H1 (cell line): ENCODE measurements around the gene GALNT17. TPM values are rescaled to one million over a fixed set of nuclear protein-coding genes. Genes with fewer than 3 reads are reported as not detected.
"Not testable (repeated sequence)": the region's sequence is repeated elsewhere in the genome, so short reads cannot be mapped to it uniquely, and the experiment has no call there.

Source experiments
- CTCF ChIA-PET: fragments of 300-600 bp; sonication (Branson Sonifier 250); formaldehyde crosslinking; loops from one replicate; lab custom pipeline; 2021; ENCODE audit not compliant: partially characterized antibody; lab: Charles Lee
- POLR2A ChIA-PET: fragments of 300-600 bp; sonication (Branson Sonifier 250); formaldehyde crosslinking; loops from one replicate; lab custom pipeline; 2021; ENCODE audit warnings: inconsistent platforms; ENCODE audit not compliant: partially characterized antibody; lab: Charles Lee
- DNase-seq, 2 experiments: peaks; one replicate each; pipeline versions ENCODE4 v3.0.0 to v3.0.0-alpha.2; 2010 to 2022; ENCODE audit warnings: low spot score in 2 of 2, low read depth in 1 of 2, mixed read lengths in 1 of 2
- FAIRE-seq: peaks from 2 replicates; lab custom pipeline; 2011; peaks lifted over from hg19 to GRCh38; lab: Jason Lieb, UNC
- H2AFZ ChIP-seq: 2 replicates; pipeline ENCODE4 v1.8.1; 2012; ENCODE audit warnings: low read length, inconsistent platforms
- H2AK5ac ChIP-seq: 2 replicates; pipeline ENCODE4 v1.6.1; 2013; ENCODE audit warnings: low read depth, low read length
- H2BK120ac ChIP-seq: replicated peaks from 2 replicates; pipeline ENCODE3; 2013; ENCODE audit warnings: low read depth, low read length, inconsistent platforms
- H2BK12ac ChIP-seq: 2 replicates; pipeline ENCODE4 v1.6.1; 2013; ENCODE audit warnings: low read depth, low read length
- H2BK15ac ChIP-seq: 2 replicates; pipeline ENCODE4 v1.6.1; 2013; ENCODE audit warnings: low read length
- H2BK20ac ChIP-seq: 2 replicates; pipeline ENCODE4 v1.6.1; 2013; ENCODE audit warnings: low read length
- H2BK5ac ChIP-seq: 2 replicates; pipeline ENCODE4 v1.6.1; 2013; ENCODE audit warnings: low read depth, low read length
- H3K14ac ChIP-seq: 2 replicates; pipeline ENCODE4 v1.6.1; 2013; ENCODE audit warnings: inconsistent platforms; ENCODE audit not compliant: insufficient read length
- H3K18ac ChIP-seq: 2 replicates; pipeline ENCODE4 v1.6.1; 2013; ENCODE audit warnings: low read length; ENCODE audit errors: extremely low read depth
- H3K23ac ChIP-seq: 2 replicates; pipeline ENCODE4 v1.6.1; 2013; ENCODE audit warnings: inconsistent platforms; ENCODE audit not compliant: insufficient read length
- H3K23me2 ChIP-seq: 2 replicates; pipeline ENCODE4 v1.6.1; 2013; ENCODE audit warnings: low read depth, low read length
- H3K27ac ChIP-seq: 2 replicates; pipeline ENCODE4 v1.6.1; 2011; ENCODE audit warnings: low read depth, low read length, inconsistent platforms
- H3K27me3 ChIP-seq, 4 experiments: replicated peaks in 1 of 4; 1 replicate in 1 of 4; 2 replicates in 3 of 4; pipeline versions ENCODE4 v1.6.1 to v1.8.1; 2011 to 2013; ENCODE audit warnings: low read length in 3 of 4, mild to moderate bottlenecking in 3 of 4, inconsistent platforms in 2 of 4, mixed read lengths in 2 of 4, moderate library complexity in 1 of 4; ENCODE audit not compliant: control insufficient read depth in 3 of 4, insufficient read depth in 3 of 4; ENCODE audit errors: extremely low read depth in 1 of 4
- H3K36me3 ChIP-seq, 4 experiments: 2 replicates each; pipeline versions ENCODE4 v1.6.1 to v1.8.1; 2011 to 2013; ENCODE audit warnings: mild to moderate bottlenecking in 4 of 4, low read length in 3 of 4, moderate library complexity in 2 of 4, control low read depth in 1 of 4, inconsistent platforms in 1 of 4; ENCODE audit not compliant: insufficient read depth in 4 of 4, control insufficient read depth in 2 of 4
- H3K4ac ChIP-seq: replicated peaks from 2 replicates; pipeline ENCODE3; 2013; ENCODE audit warnings: low read length, low read depth, mixed read lengths, inconsistent platforms; ENCODE audit not compliant: insufficient read length
- H3K4me1 ChIP-seq, 4 experiments: replicated peaks in 1 of 4; 1 replicate in 1 of 4; 2 replicates in 3 of 4; pipeline versions ENCODE4 v1.6.1 to v1.8.1; 2011 to 2013; ENCODE audit warnings: low read length in 3 of 4, inconsistent platforms in 2 of 4, mixed read lengths in 1 of 4; ENCODE audit not compliant: insufficient read depth in 4 of 4, control insufficient read depth in 3 of 4
- H3K4me2 ChIP-seq, 2 experiments: 2 replicates each; pipeline versions ENCODE4 v1.6.1 to v1.8.1; 2011 to 2013; ENCODE audit warnings: low read depth in 2 of 2, low read length in 2 of 2, control low read depth in 1 of 2, inconsistent platforms in 1 of 2, mild to moderate bottlenecking in 1 of 2; ENCODE audit not compliant: insufficient read depth in 1 of 2
- H3K4me3 ChIP-seq, 4 experiments: fragments of 200-600, 300-600 bp in 1 of 4; sonication (generic), shearing (Covaris generic), sonication (Bioruptor Twin) in 1 of 4; 2 replicates each; pipeline versions ENCODE4 v1.5.1 to v1.8.1; 2011 to 2016; ENCODE audit warnings: low read length in 4 of 4, low read depth in 3 of 4, control low read depth in 2 of 4, inconsistent platforms in 2 of 4, mild to moderate bottlenecking in 2 of 4, mixed read lengths in 1 of 4, moderate library complexity in 1 of 4; ENCODE audit not compliant: insufficient read depth in 2 of 4; ENCODE audit errors: extremely low read depth in 1 of 4
- H3K56ac ChIP-seq: replicated peaks from 2 replicates; pipeline ENCODE3; 2013; ENCODE audit warnings: low read depth, mild to moderate bottlenecking, mixed read lengths, low read length, inconsistent platforms; ENCODE audit not compliant: insufficient read length
- H3K79me1 ChIP-seq: 2 replicates; pipeline ENCODE4 v1.6.1; 2013; ENCODE audit warnings: low read depth, low read length, control low read depth
- H3K79me2 ChIP-seq, 2 experiments: 2 replicates each; pipeline versions ENCODE4 v1.6.1 to v1.8.1; 2012 to 2013; ENCODE audit warnings: low read length in 2 of 2, mild to moderate bottlenecking in 2 of 2, inconsistent platforms in 1 of 2; ENCODE audit not compliant: insufficient read depth in 2 of 2, control insufficient read depth in 1 of 2
- H3K9ac ChIP-seq, 4 experiments: replicated peaks in 1 of 4; 1 replicate in 1 of 4; 2 replicates in 3 of 4; pipeline versions ENCODE4 v1.6.1 to v1.8.1; 2011 to 2013; ENCODE audit warnings: low read depth in 3 of 4, low read length in 3 of 4, control low read depth in 2 of 4, mild to moderate bottlenecking in 2 of 4, moderate library complexity in 2 of 4, inconsistent platforms in 1 of 4; ENCODE audit errors: extremely low read depth in 1 of 4
- H3K9me3 ChIP-seq, 2 experiments: 2 replicates each; pipeline versions ENCODE4 v1.6.1 to v1.8.1; 2012 to 2013; ENCODE audit warnings: mild to moderate bottlenecking in 2 of 2, moderate library complexity in 2 of 2, control low read depth in 1 of 2, inconsistent platforms in 1 of 2, low read depth in 1 of 2, low read length in 1 of 2, mixed read lengths in 1 of 2; ENCODE audit not compliant: insufficient read depth in 2 of 2
- H4K20me1 ChIP-seq, 2 experiments: replicated peaks in 1 of 2; 2 replicates each; pipeline versions ENCODE3 to v1.8.1; 2011 to 2013; ENCODE audit warnings: inconsistent platforms in 2 of 2, low read length in 2 of 2, mild to moderate bottlenecking in 1 of 2; ENCODE audit not compliant: insufficient read depth in 2 of 2, control insufficient read depth in 1 of 2
- H4K5ac ChIP-seq: 2 replicates; pipeline ENCODE4 v1.6.1; 2013; ENCODE audit warnings: low read length, low read depth, mixed read lengths, inconsistent platforms; ENCODE audit not compliant: insufficient read length
- H4K8ac ChIP-seq: 2 replicates; pipeline ENCODE4 v1.8.0; 2013; ENCODE audit warnings: mild to moderate bottlenecking, moderate library complexity, low read length, inconsistent platforms; ENCODE audit not compliant: insufficient read depth; ENCODE audit errors: extremely low read depth
- H4K91ac ChIP-seq: replicated peaks from 2 replicates; pipeline ENCODE3; 2013; ENCODE audit warnings: low read length, mixed read lengths, inconsistent platforms; ENCODE audit not compliant: insufficient read length
- RAD21 ChIP-seq, 2 experiments: IDR thresholded peaks in 1 of 2; conservative IDR thresholded peaks in 1 of 2; 2 replicates each; pipeline ENCODE4 v1.6.1; 2011; ENCODE audit warnings: low read depth in 2 of 2, low read length in 2 of 2, improper control_type of control experiment in 1 of 2, inconsistent platforms in 1 of 2, mild to moderate bottlenecking in 1 of 2, moderate library complexity in 1 of 2
- WGBS, 2 experiments: shearing (Covaris generic) in 1 of 2; methylation state at CpG; one replicate each; pipeline versions ENCODE4 v1.1.6 to v1.1.7; 2013 to 2015; ENCODE audit warnings: low lambda C conversion rate in 2 of 2, mixed read lengths in 2 of 2, inconsistent platforms in 1 of 2, low coverage in 1 of 2, missing lambda C conversion rate in 1 of 2; ENCODE audit not compliant: insufficient replicate concordance in 2 of 2, insufficient coverage in 1 of 2, insufficient read length in 1 of 2; ENCODE audit errors: extremely low coverage in 1 of 2, missing lambda C conversion rate in 1 of 2; 5-methylcytosine and 5-hydroxymethylcytosine counted together
- polyA plus RNA-seq, 7 experiments: library from polyadenylated mRNA; depleted of rRNA in 3 of 7; stranded (reverse) in 5 of 7; unstranded in 2 of 7; fragments of >200 nt in 5 of 7; fragments of 200-250 nt in 2 of 7; gene quantifications; 1 replicate in 5 of 7; 2 replicates in 1 of 7; 4 replicates in 1 of 7; pipeline versions ENCODE4 v1.2.1 to v1.2.3, GENCODE V29; 2011 to 2013; ENCODE audit warnings: missing spikeins in 2 of 7, mixed read lengths in 2 of 7
- total RNA-seq: library from RNA; stranded (reverse); fragmentation: NEBNext Ultra II Directional; extraction: Animal tissue kit (Norgen Biotek cat#: 25700); gene quantifications from 2 replicates; pipeline ENCODE4 v1.2.1, GENCODE V29; 2021
- TF ChIP-seq, protein P1 (sequence below), 3 experiments: IDR thresholded peaks; 1 replicate in 2 of 3; 2 replicates in 1 of 3; pipeline versions ENCODE4 v1.5.1 to v1.6.1; 2011; ENCODE audit warnings: low read length in 3 of 3, mild to moderate bottlenecking in 3 of 3, inconsistent platforms in 2 of 3, low read depth in 1 of 3, moderate library complexity in 1 of 3; ENCODE audit not compliant: insufficient read depth in 1 of 3; ENCODE audit errors: control extremely low read depth in 1 of 3

The GALNT17 gene
- total and polyA plus RNA-seq, 2 of the 8 experiments (the other 6 are each of a cell fraction or from before 2014, with no cell fraction given): 37.7 to 47.0 TPM

DNA sequence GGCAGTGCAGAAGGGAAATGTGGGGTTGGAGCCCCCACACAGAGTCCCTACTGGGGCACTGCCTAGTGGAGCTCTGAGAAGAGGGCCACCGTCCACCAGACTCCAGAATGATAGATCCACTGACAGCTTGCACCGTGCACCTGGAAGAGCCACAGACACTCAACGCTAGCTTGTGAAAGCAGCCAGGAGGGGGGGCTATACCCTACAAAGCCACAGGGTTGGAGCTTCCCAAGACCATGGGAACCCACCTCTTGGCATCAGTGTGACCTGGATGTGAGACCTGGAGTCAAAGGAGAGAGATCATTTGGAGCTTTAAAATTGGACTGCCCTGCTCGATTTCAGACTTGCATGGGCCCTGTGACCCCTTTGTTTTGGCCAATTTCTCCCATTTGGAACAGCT is 80.5 kb downstream of the GALNT17 start:
- CTCF ChIA-PET: interaction anchor here (0.6 to 2.1 kb wide), 9 partner anchors 9 to 362 kb away, joined by 3 to 5 read pairs (median 3); no protein-coding TSS in a partner anchor
- peaks cover 4 to 92% of the 10 kb centered on the region in 2 experiments for H3K79me2 ChIP-seq

More for the DNA sequence above, 80.5 kb downstream of the GALNT17 start:
- H3K9me3 ChIP-seq, H3K56ac ChIP-seq, H2BK20ac ChIP-seq, H2BK120ac ChIP-seq, H3K23me2 ChIP-seq, H3K36me3 ChIP-seq, H4K91ac ChIP-seq, H3K4me3 ChIP-seq, FAIRE-seq, H4K8ac ChIP-seq, H3K27ac ChIP-seq, H3K4me2 ChIP-seq, H4K5ac ChIP-seq, H3K27me3 ChIP-seq, H3K4me1 ChIP-seq, H2BK5ac ChIP-seq, H2AFZ ChIP-seq, DNase-seq, H2BK12ac ChIP-seq, H2BK15ac ChIP-seq, H3K14ac ChIP-seq, H3K79me1 ChIP-seq, H3K23ac ChIP-seq, H2AK5ac ChIP-seq, H3K4ac ChIP-seq, H3K18ac ChIP-seq, H4K20me1 ChIP-seq, H3K9ac ChIP-seq: not testable (repeated sequence)
- TF ChIP-seq, protein P1, sequence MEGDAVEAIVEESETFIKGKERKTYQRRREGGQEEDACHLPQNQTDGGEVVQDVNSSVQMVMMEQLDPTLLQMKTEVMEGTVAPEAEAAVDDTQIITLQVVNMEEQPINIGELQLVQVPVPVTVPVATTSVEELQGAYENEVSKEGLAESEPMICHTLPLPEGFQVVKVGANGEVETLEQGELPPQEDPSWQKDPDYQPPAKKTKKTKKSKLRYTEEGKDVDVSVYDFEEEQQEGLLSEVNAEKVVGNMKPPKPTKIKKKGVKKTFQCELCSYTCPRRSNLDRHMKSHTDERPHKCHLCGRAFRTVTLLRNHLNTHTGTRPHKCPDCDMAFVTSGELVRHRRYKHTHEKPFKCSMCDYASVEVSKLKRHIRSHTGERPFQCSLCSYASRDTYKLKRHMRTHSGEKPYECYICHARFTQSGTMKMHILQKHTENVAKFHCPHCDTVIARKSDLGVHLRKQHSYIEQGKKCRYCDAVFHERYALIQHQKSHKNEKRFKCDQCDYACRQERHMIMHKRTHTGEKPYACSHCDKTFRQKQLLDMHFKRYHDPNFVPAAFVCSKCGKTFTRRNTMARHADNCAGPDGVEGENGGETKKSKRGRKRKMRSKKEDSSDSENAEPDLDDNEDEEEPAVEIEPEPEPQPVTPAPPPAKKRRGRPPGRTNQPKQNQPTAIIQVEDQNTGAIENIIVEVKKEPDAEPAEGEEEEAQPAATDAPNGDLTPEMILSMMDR (IDR thresholded peaks at IDR 0.05; ENCODE audit: control extremely low read depth in 1 of 3, insufficient read depth in 1 of 3, low read depth in 1 of 3, low read length in 3 of 3): peak; percentile 18 to 30 (median 22); a peak in 2 of 4 replicates
- peak; percentile 29 to 57 for TF ChIP-seq RAD21 (IDR thresholded peaks at IDR 0.05 in 1 of 2, conservative IDR thresholded peaks at IDR 0.05 in 1 of 2; ENCODE audit: low read depth in 2 of 2, low read length in 2 of 2)
- POLR2A ChIA-PET: interaction anchor here (1.3 kb wide), 1 partner anchor 172 kb away, joined by 3 read pairs; no protein-coding TSS in a partner anchor
- WGBS, 2 experiments: 83% methylated on average over 4 of the region's 4 CpGs; no CpG with 5 or more reads in 1 of the 2 experiments
